Keratinocyte (primary cell): ENCODE measurements around the gene PCNX4. TPM values are rescaled to one million over a fixed set of nuclear protein-coding genes. Genes with fewer than 3 reads are reported as not detected.

Experiments used
- DNase-seq: peaks from one replicate; pipeline ENCODE4 v3.0.0-alpha.2; 2011; ENCODE audit warnings: low read depth, missing footprints, low spot score
- FAIRE-seq: peaks from 2 replicates; lab custom pipeline; 2011; peaks lifted over from hg19 to GRCh38; lab: Jason Lieb, UNC
- H2AFZ ChIP-seq: 2 replicates; pipeline ENCODE4 v1.6.0; 2012; ENCODE audit warnings: low read length, control low read depth, inconsistent platforms; ENCODE audit not compliant: control insufficient read depth
- H3K27ac ChIP-seq: 2 replicates; pipeline ENCODE4 v1.5.1; 2011; ENCODE audit warnings: low read length; ENCODE audit not compliant: control insufficient read depth, insufficient read depth
- H3K27me3 ChIP-seq: 3 replicates; pipeline ENCODE4 v1.6.0; 2011; ENCODE audit warnings: low read length; ENCODE audit not compliant: control insufficient read depth, insufficient read depth; ENCODE audit errors: extremely low read depth
- H3K36me3 ChIP-seq, 2 experiments: 2 replicates in 1 of 2; 3 replicates in 1 of 2; pipeline ENCODE4 v1.5.1; 2011; ENCODE audit warnings: low read length in 2 of 2, mild to moderate bottlenecking in 1 of 2; ENCODE audit not compliant: control insufficient read depth in 2 of 2, insufficient read depth in 2 of 2; ENCODE audit errors: extremely low read depth in 1 of 2
- H3K4me1 ChIP-seq: 3 replicates; pipeline ENCODE4 v1.5.1; 2011; ENCODE audit warnings: low read length; ENCODE audit not compliant: control insufficient read depth, insufficient read depth; ENCODE audit errors: extremely low read depth
- H3K4me2 ChIP-seq: 3 replicates; pipeline ENCODE4 v1.6.0; 2011; ENCODE audit warnings: low read depth, low read length; ENCODE audit not compliant: control insufficient read depth, insufficient read depth; ENCODE audit errors: extremely low read depth
- H3K4me3 ChIP-seq, 3 experiments: fragments of 200-600 bp in 1 of 3; sonication (generic) in 1 of 3; 2 replicates in 2 of 3; 3 replicates in 1 of 3; pipeline ENCODE4 v1.5.1; 2011 to 2016; ENCODE audit warnings: low read length in 3 of 3, mild to moderate bottlenecking in 3 of 3, control low read depth in 2 of 3, inconsistent platforms in 1 of 3, low read depth in 1 of 3, mixed read lengths in 1 of 3, mixed run types in 1 of 3, moderate library complexity in 1 of 3; ENCODE audit not compliant: control insufficient read depth in 2 of 3, insufficient read depth in 2 of 3; ENCODE audit errors: extremely low read depth in 1 of 3
- H3K79me2 ChIP-seq: 2 replicates; pipeline ENCODE4 v1.6.0; 2012; ENCODE audit warnings: low read length; ENCODE audit not compliant: control insufficient read depth, insufficient read depth
- H3K9ac ChIP-seq: 3 replicates; pipeline ENCODE4 v1.6.0; 2011; ENCODE audit warnings: low read length; ENCODE audit not compliant: control insufficient read depth, insufficient read depth; ENCODE audit errors: extremely low read depth
- H3K9me1 ChIP-seq: 3 replicates; pipeline ENCODE4 v1.6.0; 2011; ENCODE audit warnings: low read length; ENCODE audit not compliant: control insufficient read depth, insufficient read depth; ENCODE audit errors: extremely low read depth
- H3K9me3 ChIP-seq: 2 replicates; pipeline ENCODE4 v1.5.1; 2012; ENCODE audit warnings: low read depth, low read length; ENCODE audit not compliant: control insufficient read depth
- H4K20me1 ChIP-seq: 3 replicates; pipeline ENCODE4 v1.6.0; 2011; ENCODE audit warnings: low read length; ENCODE audit not compliant: control insufficient read depth, insufficient read depth; ENCODE audit errors: extremely low read depth
- CTCF ChIP-seq, 3 experiments: IDR thresholded peaks in 1 of 3; conservative IDR thresholded peaks in 1 of 3; optimal IDR thresholded peaks in 1 of 3; 2 replicates in 2 of 3; 3 replicates in 1 of 3; pipeline versions ENCODE3 to v1.5.1; 2011; ENCODE audit warnings: low read length in 3 of 3, mild to moderate bottlenecking in 3 of 3, moderate library complexity in 2 of 3, control low read depth in 1 of 3, inconsistent platforms in 1 of 3; ENCODE audit not compliant: insufficient read depth in 2 of 3; ENCODE audit errors: extremely low read depth in 1 of 3
- EZH2 ChIP-seq: IDR thresholded peaks from one replicate; pipeline ENCODE4 v1.6.1; 2012; ENCODE audit warnings: inconsistent platforms, mild to moderate bottlenecking, low read length, moderate library complexity
- dilution Hi-C: fragments of 300-500 bp; cut with MboI; formaldehyde crosslinking; loops from one replicate; pipeline ENCODE4 v1.7.0; 2020; ENCODE audit warnings: low sequenced_read_pairs; ENCODE audit not compliant: extremely low pct_ligation_motif_present
- polyA plus RNA-seq, 5 experiments: library from polyadenylated mRNA; depleted of rRNA in 3 of 5; stranded (reverse) in 3 of 5; stranded (forward) in 1 of 5; unstranded in 1 of 5; fragments of >200 nt; gene quantifications; 1 replicate in 1 of 5; 2 replicates in 3 of 5; 3 replicates in 1 of 5; pipeline versions ENCODE4 v1.2.1 to v1.2.3, GENCODE V29; 2011 to 2012; ENCODE audit warnings: missing spikeins in 2 of 5, low read depth in 1 of 5, low replicate concordance in 1 of 5

PCNX4 gene
- polyA plus RNA-seq, 1 donor (not counting 4 experiments of a cell fraction or from before 2014, with no cell fraction given), result 49.8 TPM

DNA sequence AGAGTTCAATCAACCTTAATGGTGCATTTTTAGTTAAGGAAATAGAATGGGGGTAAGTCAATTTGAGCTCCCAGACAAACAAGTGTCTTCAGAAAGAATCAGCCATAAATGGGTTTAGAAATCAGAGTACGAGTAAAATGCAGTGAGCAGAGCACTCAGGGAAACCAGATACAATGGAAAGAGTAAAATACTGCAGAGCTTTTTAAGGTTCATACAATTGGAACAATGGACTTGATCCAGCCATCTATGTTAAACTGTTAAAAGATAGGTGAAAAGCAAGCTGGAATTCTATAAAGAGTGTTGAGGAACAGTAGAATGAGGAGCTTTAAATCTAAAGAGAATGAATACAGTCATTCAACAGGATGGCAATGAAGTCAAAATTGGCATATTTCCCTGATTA lies 23.8 kb upstream of the PCNX4 start:
- no peak for DNase-seq
- Histone ChIP-seq H2AFZ (no peak overlapping the region), H3K9ac (no peak overlapping the region), H3K9me1 (no peaks in the 10 kb centered on the region), H3K4me3 (no peak overlapping the region), H3K79me2 (no peaks in the 10 kb centered on the region), H3K27me3 (no peaks in the 10 kb centered on the region), H3K9me3 (no peaks in the 10 kb centered on the region), H3K27ac (no peak overlapping the region), H3K4me1 (no peaks in the 10 kb centered on the region), H3K36me3 (no peaks in the 10 kb centered on the region), H3K4me2 (no peak overlapping the region), H4K20me1 (no peaks in the 10 kb centered on the region)
- no peak for FAIRE-seq
- dilution Hi-C loops, result no loop called here
- TF ChIP-seq CTCF (optimal IDR thresholded peaks at IDR 0.05 in 1 of 3, IDR thresholded peaks at IDR 0.05 in 1 of 3, conservative IDR thresholded peaks at IDR 0.05 in 1 of 3; ENCODE audit: extremely low read depth in 1 of 3, insufficient read depth in 2 of 3, low read length in 3 of 3) (no peak), EZH2 (no peak)

GRCh38 chr14:60079723-60080122 lies 12.0 kb upstream of the PCNX4 start:
- TF ChIP-seq EZH2, result no peak
- TF ChIP-seq CTCF (optimal IDR thresholded peaks at IDR 0.05 in 1 of 3, IDR thresholded peaks at IDR 0.05 in 1 of 3, conservative IDR thresholded peaks at IDR 0.05 in 1 of 3; ENCODE audit: extremely low read depth in 1 of 3, insufficient read depth in 2 of 3, low read length in 3 of 3), result peak in 1 of 3 experiments; percentile 29
- H3K9ac ChIP-seq, result no peak overlapping the region
- DNase-seq (no peak), FAIRE-seq (no peak)
- H3K79me2 ChIP-seq, result no peaks in the 10 kb centered on the region
- H3K27me3 ChIP-seq, result no peaks in the 10 kb centered on the region
- H3K9me1 ChIP-seq, result no peaks in the 10 kb centered on the region
- no peak overlapping the region for H3K4me2 ChIP-seq
- H3K9me3 ChIP-seq, result no peaks in the 10 kb centered on the region
- no peaks in the 10 kb centered on the region for H3K36me3 ChIP-seq
- H3K27ac ChIP-seq, result no peak overlapping the region
- H3K4me3 ChIP-seq, result no peak overlapping the region
- dilution Hi-C loops, result no loop called here
- no peak overlapping the region for H2AFZ ChIP-seq
- no peaks in the 10 kb centered on the region for H3K4me1 ChIP-seq
- no peaks in the 10 kb centered on the region for H4K20me1 ChIP-seq
